CD4-positive, alpha-beta T cell treated with Interleukin-15 for 4 hours (primary cell): Measurements from ENCODE around the gene HOXB3.

Experiments used
- DNase-seq: peaks from one replicate; pipeline ENCODE4 v3.0.0-alpha.2; 2020; ENCODE audit warnings: low spot score

The HOXB3 gene

GRCh38 chr17:48597778-48598631 is 8.0 kb upstream of the HOXB3 start:
- peak; percentile 31 for DNase-seq

- no peak for DNase-seq
Measured at GRCh38 chr17:48597528-48597777, 7.4 kb upstream of the HOXB3 start.

GRCh38 chr17:48596735-48597527 is 6.9 kb upstream of the HOXB3 start:
- DNase-seq: no peak

GRCh38 chr17:48596000-48596734 is 6.1 kb upstream of the HOXB3 start:
- no peak for DNase-seq

DNA sequence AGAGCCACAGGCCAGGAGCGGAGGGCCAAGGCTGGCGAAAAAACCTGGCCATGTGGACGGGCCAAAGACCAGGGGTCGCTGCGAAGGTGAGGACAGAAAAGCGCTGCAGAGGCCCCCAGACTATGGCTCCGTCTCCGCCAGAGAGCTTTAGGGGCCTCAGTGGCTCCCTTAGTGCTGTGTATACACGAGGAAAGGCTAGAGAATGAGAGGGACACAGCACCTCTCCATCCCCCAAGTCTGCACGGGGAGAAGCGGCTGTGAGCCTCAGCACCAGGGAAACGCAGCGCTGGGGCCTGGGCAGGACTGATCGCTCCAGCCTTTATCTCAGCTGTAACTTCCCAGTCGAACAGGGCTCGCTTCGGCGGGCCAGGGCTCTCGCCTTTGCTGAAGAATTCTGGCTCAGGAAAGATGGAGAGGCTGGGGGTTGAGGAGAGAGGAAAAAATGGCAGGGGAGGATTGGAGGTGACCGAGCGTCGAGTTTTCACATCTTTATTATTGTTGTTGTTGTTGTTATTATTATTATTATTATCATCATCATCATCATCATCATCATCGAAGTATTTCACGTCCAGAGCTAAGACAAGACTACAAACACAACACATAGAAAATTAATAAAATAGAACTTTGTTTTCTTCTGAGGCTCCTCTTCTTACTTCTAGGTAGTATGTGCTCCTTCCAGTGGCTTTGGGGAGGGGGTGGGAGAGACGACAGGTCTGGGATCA is 5.4 kb upstream of the HOXB3 start:
- no peak for DNase-seq

DNA sequence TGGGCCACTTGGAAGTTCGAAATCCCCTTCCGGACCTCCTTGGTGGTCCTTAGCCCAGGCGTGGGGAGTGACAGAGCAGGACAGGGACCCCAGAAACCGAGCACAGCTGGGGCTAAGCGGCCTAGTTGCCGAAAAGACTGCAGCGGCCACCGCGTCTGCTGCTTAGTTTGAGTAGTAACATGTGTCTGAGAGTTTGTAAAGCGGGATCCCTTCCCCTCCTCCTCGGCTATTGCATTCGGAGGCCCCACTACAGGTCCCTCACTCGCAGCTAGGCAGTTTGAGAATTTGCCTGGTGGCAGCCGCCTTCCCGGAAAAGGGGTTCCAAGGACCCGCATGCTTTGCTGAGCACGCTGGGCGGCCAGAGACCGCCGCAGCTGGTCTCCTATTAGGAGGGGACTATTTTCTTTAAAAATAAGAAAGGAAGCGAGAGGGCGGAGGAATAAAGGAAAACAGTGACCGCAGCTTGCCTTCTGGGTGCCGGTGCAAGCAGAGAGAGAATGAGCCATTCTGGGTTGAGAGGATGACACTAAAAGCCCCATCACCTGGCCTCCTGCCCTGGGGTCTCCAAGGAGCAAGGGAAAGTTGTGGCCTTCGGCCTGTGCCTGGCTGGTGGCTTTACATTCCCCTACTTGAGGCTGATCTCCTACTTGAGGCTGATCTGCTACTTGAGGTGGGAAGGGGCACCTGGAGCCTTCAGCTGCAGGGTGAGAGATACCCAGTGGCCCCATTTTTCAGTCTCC is 4.7 kb upstream of the HOXB3 start:
- DNase-seq: no peak

DNA sequence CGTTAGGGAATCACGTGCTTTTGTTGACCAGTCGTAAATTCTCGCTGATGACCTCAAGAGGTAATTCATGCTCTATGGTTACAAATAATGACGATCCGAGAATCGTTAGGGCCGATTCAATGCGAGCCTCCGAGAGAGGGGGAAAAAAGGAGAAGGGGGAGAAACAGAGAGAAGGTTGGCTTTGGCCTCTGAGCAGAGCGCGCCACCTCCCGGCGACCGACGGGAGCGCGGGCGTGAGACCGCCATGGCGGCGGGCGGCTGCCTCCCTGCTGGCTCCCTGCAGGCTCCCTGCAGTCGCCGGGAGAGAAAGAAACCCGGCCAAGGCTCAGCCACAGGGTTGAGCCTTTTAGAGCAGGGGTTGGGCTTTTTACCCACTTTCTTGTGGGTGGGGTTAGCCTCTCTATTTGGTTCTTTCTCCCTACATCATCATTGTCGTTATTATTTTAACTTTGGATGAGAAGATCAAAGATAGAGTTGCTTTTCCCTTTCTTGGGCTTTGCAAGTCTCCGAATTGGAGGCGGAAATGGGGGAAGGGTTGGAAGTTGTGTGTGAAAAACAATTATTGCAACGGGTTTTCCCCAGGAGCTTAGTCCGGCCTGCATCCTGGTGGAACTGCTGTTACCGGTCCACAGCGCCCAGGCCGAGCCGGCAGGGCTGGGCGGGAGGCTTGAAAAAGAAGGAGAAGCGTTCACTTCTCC is 3.9 kb upstream of the HOXB3 start:
- peak; percentile 80 for DNase-seq

- no peak for DNase-seq
Measured at GRCh38 chr17:48593126-48593829, 3.2 kb upstream of the HOXB3 start, which contains the start of gene HOXB5. Gene HOXB5, minus strand, starts transcription at chr17:48593779. Its CDS starts 97 bp downstream, at chr17:48593682.

GRCh38 chr17:48592577-48592976 is 2.5 kb upstream of the HOXB3 start:
- DNase-seq: no peak

GRCh38 chr17:48592057-48592514 is 2.0 kb upstream of the HOXB3 start:
- no peak for DNase-seq

- DNase-seq: no peak
Measured at GRCh38 chr17:48591255-48592056, 1.4 kb upstream of the HOXB3 start.

GRCh38 chr17:48590607-48591161 is 643 bp upstream of the HOXB3 start:
- DNase-seq: no peak

- no peak for DNase-seq
Measured at GRCh38 chr17:48589060-48589830, 796 bp downstream of the HOXB3 start.

DNA sequence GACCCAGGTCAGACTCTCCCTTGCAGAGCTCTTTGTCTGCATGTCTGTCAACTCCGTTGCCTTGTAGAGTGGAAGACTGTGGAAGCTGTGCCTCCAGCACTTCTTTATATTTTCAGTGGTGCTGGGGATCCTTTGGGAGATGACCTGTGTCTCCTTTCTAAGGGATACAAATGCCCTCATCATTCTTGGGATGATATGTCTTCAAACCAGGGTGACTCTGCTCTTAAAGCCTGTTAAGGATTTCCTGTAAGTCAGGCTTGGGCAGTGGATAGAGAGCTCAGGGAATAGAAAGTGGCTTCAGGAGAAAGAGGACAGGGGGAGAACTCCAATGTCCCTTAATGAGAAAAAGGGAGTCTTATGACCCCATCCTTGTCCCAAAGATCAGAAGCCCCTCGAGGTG is 1.5 kb downstream of the HOXB3 start:
- DNase-seq: no peak

DNA sequence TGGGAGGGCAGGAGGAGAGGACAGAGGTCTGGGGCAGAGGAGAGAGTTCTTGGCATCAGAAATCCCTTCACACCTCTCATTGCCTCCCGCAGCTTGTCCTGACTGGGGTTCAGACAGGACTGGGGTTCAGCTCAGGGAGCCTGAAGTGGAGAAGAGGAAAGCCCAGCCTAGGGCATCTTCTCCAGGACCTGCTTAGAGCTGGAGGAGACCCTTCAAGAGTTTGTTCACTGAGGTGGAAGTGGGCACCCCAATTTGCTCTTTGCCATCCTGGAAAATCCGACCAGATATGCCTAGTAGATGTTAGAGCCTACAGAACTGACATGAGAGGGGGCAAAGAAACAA is 2.0 kb downstream of the HOXB3 start:
- no peak for DNase-seq

- DNase-seq: no peak
Measured at GRCh38 chr17:48587276-48588073, 2.6 kb downstream of the HOXB3 start.
